H1 (cell line): Measurements from ENCODE around the gene ACADM. TPM values are rescaled to one million over a fixed set of nuclear protein-coding genes. Genes with fewer than 3 reads are reported as not detected.
"Not testable (repeated sequence)": the region's sequence is repeated elsewhere in the genome, so short reads cannot be mapped to it uniquely, and the experiment has no call there.

Source experiments
- CTCF ChIA-PET: fragments of 300-600 bp; sonication (Branson Sonifier 250); formaldehyde crosslinking; loops from one replicate; lab custom pipeline; 2021; ENCODE audit not compliant: partially characterized antibody; lab: Charles Lee
- POLR2A ChIA-PET: fragments of 300-600 bp; sonication (Branson Sonifier 250); formaldehyde crosslinking; loops from one replicate; lab custom pipeline; 2021; ENCODE audit warnings: inconsistent platforms; ENCODE audit not compliant: partially characterized antibody; lab: Charles Lee
- DNase-seq, 2 experiments: peaks; one replicate each; pipeline versions ENCODE4 v3.0.0 to v3.0.0-alpha.2; 2010 to 2022; ENCODE audit warnings: low spot score in 2 of 2, low read depth in 1 of 2, mixed read lengths in 1 of 2
- FAIRE-seq: peaks from 2 replicates; lab custom pipeline; 2011; peaks lifted over from hg19 to GRCh38; lab: Jason Lieb, UNC
- H2AFZ ChIP-seq: 2 replicates; pipeline ENCODE4 v1.8.1; 2012; ENCODE audit warnings: low read length, inconsistent platforms
- H2AK5ac ChIP-seq: 2 replicates; pipeline ENCODE4 v1.6.1; 2013; ENCODE audit warnings: low read depth, low read length
- H2BK120ac ChIP-seq: replicated peaks from 2 replicates; pipeline ENCODE3; 2013; ENCODE audit warnings: low read depth, low read length, inconsistent platforms
- H2BK12ac ChIP-seq: 2 replicates; pipeline ENCODE4 v1.6.1; 2013; ENCODE audit warnings: low read depth, low read length
- H2BK15ac ChIP-seq: 2 replicates; pipeline ENCODE4 v1.6.1; 2013; ENCODE audit warnings: low read length
- H2BK20ac ChIP-seq: 2 replicates; pipeline ENCODE4 v1.6.1; 2013; ENCODE audit warnings: low read length
- H2BK5ac ChIP-seq: 2 replicates; pipeline ENCODE4 v1.6.1; 2013; ENCODE audit warnings: low read depth, low read length
- H3K14ac ChIP-seq: 2 replicates; pipeline ENCODE4 v1.6.1; 2013; ENCODE audit warnings: inconsistent platforms; ENCODE audit not compliant: insufficient read length
- H3K18ac ChIP-seq: 2 replicates; pipeline ENCODE4 v1.6.1; 2013; ENCODE audit warnings: low read length; ENCODE audit errors: extremely low read depth
- H3K23ac ChIP-seq: 2 replicates; pipeline ENCODE4 v1.6.1; 2013; ENCODE audit warnings: inconsistent platforms; ENCODE audit not compliant: insufficient read length
- H3K23me2 ChIP-seq: 2 replicates; pipeline ENCODE4 v1.6.1; 2013; ENCODE audit warnings: low read depth, low read length
- H3K27ac ChIP-seq: 2 replicates; pipeline ENCODE4 v1.6.1; 2011; ENCODE audit warnings: low read depth, low read length, inconsistent platforms
- H3K27me3 ChIP-seq, 4 experiments: replicated peaks in 1 of 4; 1 replicate in 1 of 4; 2 replicates in 3 of 4; pipeline versions ENCODE4 v1.6.1 to v1.8.1; 2011 to 2013; ENCODE audit warnings: low read length in 3 of 4, mild to moderate bottlenecking in 3 of 4, inconsistent platforms in 2 of 4, mixed read lengths in 2 of 4, moderate library complexity in 1 of 4; ENCODE audit not compliant: control insufficient read depth in 3 of 4, insufficient read depth in 3 of 4; ENCODE audit errors: extremely low read depth in 1 of 4
- H3K36me3 ChIP-seq, 4 experiments: 2 replicates each; pipeline versions ENCODE4 v1.6.1 to v1.8.1; 2011 to 2013; ENCODE audit warnings: mild to moderate bottlenecking in 4 of 4, low read length in 3 of 4, moderate library complexity in 2 of 4, control low read depth in 1 of 4, inconsistent platforms in 1 of 4; ENCODE audit not compliant: insufficient read depth in 4 of 4, control insufficient read depth in 2 of 4
- H3K4ac ChIP-seq: replicated peaks from 2 replicates; pipeline ENCODE3; 2013; ENCODE audit warnings: low read length, low read depth, mixed read lengths, inconsistent platforms; ENCODE audit not compliant: insufficient read length
- H3K4me1 ChIP-seq, 4 experiments: replicated peaks in 1 of 4; 1 replicate in 1 of 4; 2 replicates in 3 of 4; pipeline versions ENCODE4 v1.6.1 to v1.8.1; 2011 to 2013; ENCODE audit warnings: low read length in 3 of 4, inconsistent platforms in 2 of 4, mixed read lengths in 1 of 4; ENCODE audit not compliant: insufficient read depth in 4 of 4, control insufficient read depth in 3 of 4
- H3K4me2 ChIP-seq, 2 experiments: 2 replicates each; pipeline versions ENCODE4 v1.6.1 to v1.8.1; 2011 to 2013; ENCODE audit warnings: low read depth in 2 of 2, low read length in 2 of 2, control low read depth in 1 of 2, inconsistent platforms in 1 of 2, mild to moderate bottlenecking in 1 of 2; ENCODE audit not compliant: insufficient read depth in 1 of 2
- H3K4me3 ChIP-seq, 4 experiments: fragments of 200-600, 300-600 bp in 1 of 4; sonication (generic), shearing (Covaris generic), sonication (Bioruptor Twin) in 1 of 4; 2 replicates each; pipeline versions ENCODE4 v1.5.1 to v1.8.1; 2011 to 2016; ENCODE audit warnings: low read length in 4 of 4, low read depth in 3 of 4, control low read depth in 2 of 4, inconsistent platforms in 2 of 4, mild to moderate bottlenecking in 2 of 4, mixed read lengths in 1 of 4, moderate library complexity in 1 of 4; ENCODE audit not compliant: insufficient read depth in 2 of 4; ENCODE audit errors: extremely low read depth in 1 of 4
- H3K56ac ChIP-seq: replicated peaks from 2 replicates; pipeline ENCODE3; 2013; ENCODE audit warnings: low read depth, mild to moderate bottlenecking, mixed read lengths, low read length, inconsistent platforms; ENCODE audit not compliant: insufficient read length
- H3K79me1 ChIP-seq: 2 replicates; pipeline ENCODE4 v1.6.1; 2013; ENCODE audit warnings: low read depth, low read length, control low read depth
- H3K79me2 ChIP-seq, 2 experiments: 2 replicates each; pipeline versions ENCODE4 v1.6.1 to v1.8.1; 2012 to 2013; ENCODE audit warnings: low read length in 2 of 2, mild to moderate bottlenecking in 2 of 2, inconsistent platforms in 1 of 2; ENCODE audit not compliant: insufficient read depth in 2 of 2, control insufficient read depth in 1 of 2
- H3K9ac ChIP-seq, 4 experiments: replicated peaks in 1 of 4; 1 replicate in 1 of 4; 2 replicates in 3 of 4; pipeline versions ENCODE4 v1.6.1 to v1.8.1; 2011 to 2013; ENCODE audit warnings: low read depth in 3 of 4, low read length in 3 of 4, control low read depth in 2 of 4, mild to moderate bottlenecking in 2 of 4, moderate library complexity in 2 of 4, inconsistent platforms in 1 of 4; ENCODE audit errors: extremely low read depth in 1 of 4
- H3K9me3 ChIP-seq, 2 experiments: 2 replicates each; pipeline versions ENCODE4 v1.6.1 to v1.8.1; 2012 to 2013; ENCODE audit warnings: mild to moderate bottlenecking in 2 of 2, moderate library complexity in 2 of 2, control low read depth in 1 of 2, inconsistent platforms in 1 of 2, low read depth in 1 of 2, low read length in 1 of 2, mixed read lengths in 1 of 2; ENCODE audit not compliant: insufficient read depth in 2 of 2
- H4K20me1 ChIP-seq, 2 experiments: replicated peaks in 1 of 2; 2 replicates each; pipeline versions ENCODE3 to v1.8.1; 2011 to 2013; ENCODE audit warnings: inconsistent platforms in 2 of 2, low read length in 2 of 2, mild to moderate bottlenecking in 1 of 2; ENCODE audit not compliant: insufficient read depth in 2 of 2, control insufficient read depth in 1 of 2
- H4K5ac ChIP-seq: 2 replicates; pipeline ENCODE4 v1.6.1; 2013; ENCODE audit warnings: low read length, low read depth, mixed read lengths, inconsistent platforms; ENCODE audit not compliant: insufficient read length
- H4K8ac ChIP-seq: 2 replicates; pipeline ENCODE4 v1.8.0; 2013; ENCODE audit warnings: mild to moderate bottlenecking, moderate library complexity, low read length, inconsistent platforms; ENCODE audit not compliant: insufficient read depth; ENCODE audit errors: extremely low read depth
- H4K91ac ChIP-seq: replicated peaks from 2 replicates; pipeline ENCODE3; 2013; ENCODE audit warnings: low read length, mixed read lengths, inconsistent platforms; ENCODE audit not compliant: insufficient read length
- WGBS, 2 experiments: shearing (Covaris generic) in 1 of 2; methylation state at CpG; one replicate each; pipeline versions ENCODE4 v1.1.6 to v1.1.7; 2013 to 2015; ENCODE audit warnings: low lambda C conversion rate in 2 of 2, mixed read lengths in 2 of 2, inconsistent platforms in 1 of 2, low coverage in 1 of 2, missing lambda C conversion rate in 1 of 2; ENCODE audit not compliant: insufficient replicate concordance in 2 of 2, insufficient coverage in 1 of 2, insufficient read length in 1 of 2; ENCODE audit errors: extremely low coverage in 1 of 2, missing lambda C conversion rate in 1 of 2; 5-methylcytosine and 5-hydroxymethylcytosine counted together
- polyA plus RNA-seq, 7 experiments: library from polyadenylated mRNA; depleted of rRNA in 3 of 7; stranded (reverse) in 5 of 7; unstranded in 2 of 7; fragments of >200 nt in 5 of 7; fragments of 200-250 nt in 2 of 7; gene quantifications; 1 replicate in 5 of 7; 2 replicates in 1 of 7; 4 replicates in 1 of 7; pipeline versions ENCODE4 v1.2.1 to v1.2.3, GENCODE V29; 2011 to 2013; ENCODE audit warnings: missing spikeins in 2 of 7, mixed read lengths in 2 of 7
- total RNA-seq: library from RNA; stranded (reverse); fragmentation: NEBNext Ultra II Directional; extraction: Animal tissue kit (Norgen Biotek cat#: 25700); gene quantifications from 2 replicates; pipeline ENCODE4 v1.2.1, GENCODE V29; 2021

Gene ACADM
- total and polyA plus RNA-seq, 2 of the 8 experiments (the other 6 are each of a cell fraction or from before 2014, with no cell fraction given), result 14.3 to 40.0 TPM

GRCh38 chr1:75777812-75778211, 53.3 kb downstream of the ACADM start:
- not testable (repeated sequence) for FAIRE-seq, H3K4me1 ChIP-seq

DNA sequence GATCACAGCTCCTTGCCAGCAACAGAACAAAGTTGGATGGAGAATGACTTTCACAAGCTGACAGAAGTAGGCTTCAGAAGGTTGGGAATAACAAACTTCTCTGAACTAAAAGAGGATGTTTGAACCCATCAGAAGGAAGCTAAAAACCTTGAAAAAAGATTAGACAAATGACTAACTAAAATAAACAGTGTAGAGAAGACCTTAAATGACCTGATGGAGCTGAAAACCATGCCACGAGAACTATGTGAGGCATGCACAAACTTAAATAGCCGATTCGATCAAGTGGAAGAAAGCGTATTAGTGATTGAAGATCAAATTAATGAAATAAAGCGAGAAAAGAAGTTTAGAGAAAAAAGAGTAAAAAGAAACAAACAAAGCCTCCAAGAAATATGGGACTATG, 54.2 kb downstream of the ACADM start:
- not testable (repeated sequence) for H2BK15ac ChIP-seq, H3K4me3 ChIP-seq

More at GRCh38 chr1:75777812-75778211, 53.3 kb downstream of the ACADM start:
- H4K20me1 ChIP-seq, H3K27me3 ChIP-seq, CTCF ChIA-PET, DNase-seq, H2BK20ac ChIP-seq, H3K23me2 ChIP-seq, H2BK12ac ChIP-seq, H3K4me3 ChIP-seq, H3K4ac ChIP-seq, H3K14ac ChIP-seq, H3K79me2 ChIP-seq, H3K79me1 ChIP-seq, H3K27ac ChIP-seq, H3K9me3 ChIP-seq, H2BK120ac ChIP-seq, H3K4me2 ChIP-seq, H4K5ac ChIP-seq, H2AK5ac ChIP-seq, H2BK5ac ChIP-seq, H4K8ac ChIP-seq, H2BK15ac ChIP-seq, H3K9ac ChIP-seq, H3K36me3 ChIP-seq, H3K23ac ChIP-seq, H2AFZ ChIP-seq, H3K56ac ChIP-seq, H3K18ac ChIP-seq, H4K91ac ChIP-seq: not testable (repeated sequence)
- POLR2A ChIA-PET, result interaction anchor here (1.0 to 2.4 kb wide), 3 partner anchors 8 to 11 kb away, joined by 3 to 12 read pairs (median 7); partner anchors contain the start of gene RABGGTB
- WGBS, 2 experiments, result 65% methylated on average over 4 of the region's 4 CpGs; no CpG with 5 or more reads in 1 of the 2 experiments

More for the DNA sequence above, 54.2 kb downstream of the ACADM start:
- H2AFZ ChIP-seq, H3K18ac ChIP-seq, H2AK5ac ChIP-seq, H2BK5ac ChIP-seq, H2BK12ac ChIP-seq, H2BK20ac ChIP-seq, H3K56ac ChIP-seq, H2BK120ac ChIP-seq, H3K79me1 ChIP-seq, H3K79me2 ChIP-seq, H3K4me1 ChIP-seq, H3K23ac ChIP-seq, H3K4me2 ChIP-seq, H4K8ac ChIP-seq, H3K36me3 ChIP-seq, FAIRE-seq, H3K23me2 ChIP-seq, H4K91ac ChIP-seq, H3K9me3 ChIP-seq, CTCF ChIA-PET, H3K27me3 ChIP-seq, H3K27ac ChIP-seq, H4K5ac ChIP-seq, POLR2A ChIA-PET, H4K20me1 ChIP-seq, H3K4ac ChIP-seq, H3K9ac ChIP-seq, H3K14ac ChIP-seq, DNase-seq: not testable (repeated sequence)
- 93% methylated on average over 5 of the region's 5 CpGs; no CpG with 5 or more reads in 1 of the 2 experiments for WGBS, 2 experiments
